Loucy (cell line): ENCODE measurements around the gene HNF1B.

Experiments used
- EZH2phosphoT487 ChIP-seq: fragments of 200-600 bp; IDR thresholded peaks from 2 replicates; pipeline ENCODE4 v1.6.1; 2018; ENCODE audit warnings: antibody characterized with exemption, mild to moderate bottlenecking, moderate library complexity, borderline replicate concordance
- TF ChIP-seq, protein P1 (sequence below): fragments of 200-600 bp; sonication (generic); conservative IDR thresholded peaks from 2 replicates; pipeline ENCODE4 v1.5.1; 2014; ENCODE audit warnings: mild to moderate bottlenecking, antibody characterized with exemption, low read length

DNA sequence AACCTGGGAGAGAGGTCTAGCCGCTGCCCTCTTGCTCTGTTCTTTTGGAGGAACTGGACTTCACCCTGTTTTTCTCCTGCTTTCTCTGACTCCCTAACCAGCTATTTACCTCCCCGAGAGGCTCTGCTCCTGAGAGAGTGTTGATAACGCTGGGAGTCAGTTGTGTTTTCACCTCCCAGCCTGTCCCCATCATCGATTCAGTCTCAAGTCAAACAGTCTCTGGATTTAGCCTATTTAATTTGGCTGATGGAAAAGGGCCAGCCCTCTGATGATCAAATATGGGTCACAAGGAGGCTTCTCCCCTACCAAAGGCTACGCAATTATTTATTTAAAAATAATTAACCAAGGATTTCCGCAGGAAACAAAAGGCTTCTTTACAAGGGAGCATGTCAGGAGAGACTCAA, 31.8 kb downstream of the HNF1B start:
- TF ChIP-seq, protein P1, sequence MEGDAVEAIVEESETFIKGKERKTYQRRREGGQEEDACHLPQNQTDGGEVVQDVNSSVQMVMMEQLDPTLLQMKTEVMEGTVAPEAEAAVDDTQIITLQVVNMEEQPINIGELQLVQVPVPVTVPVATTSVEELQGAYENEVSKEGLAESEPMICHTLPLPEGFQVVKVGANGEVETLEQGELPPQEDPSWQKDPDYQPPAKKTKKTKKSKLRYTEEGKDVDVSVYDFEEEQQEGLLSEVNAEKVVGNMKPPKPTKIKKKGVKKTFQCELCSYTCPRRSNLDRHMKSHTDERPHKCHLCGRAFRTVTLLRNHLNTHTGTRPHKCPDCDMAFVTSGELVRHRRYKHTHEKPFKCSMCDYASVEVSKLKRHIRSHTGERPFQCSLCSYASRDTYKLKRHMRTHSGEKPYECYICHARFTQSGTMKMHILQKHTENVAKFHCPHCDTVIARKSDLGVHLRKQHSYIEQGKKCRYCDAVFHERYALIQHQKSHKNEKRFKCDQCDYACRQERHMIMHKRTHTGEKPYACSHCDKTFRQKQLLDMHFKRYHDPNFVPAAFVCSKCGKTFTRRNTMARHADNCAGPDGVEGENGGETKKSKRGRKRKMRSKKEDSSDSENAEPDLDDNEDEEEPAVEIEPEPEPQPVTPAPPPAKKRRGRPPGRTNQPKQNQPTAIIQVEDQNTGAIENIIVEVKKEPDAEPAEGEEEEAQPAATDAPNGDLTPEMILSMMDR, result no peak
- TF ChIP-seq EZH2phosphoT487, result no peak
